Esophagus squamous epithelium (tissue), 5 donors: ENCODE measurements around the gene SCYGR7. TPM values are rescaled to one million over a fixed set of nuclear protein-coding genes. Genes with fewer than 3 reads are reported as not detected.

ENCODE experiments used
- DNase-seq: peaks from one replicate; lab custom pipeline; 2025; lab: John Stamatoyannopoulos, UW
- H3K27ac ChIP-seq, 4 donors: fragments of 200-600 bp; sonication (generic); one replicate each; pipeline ENCODE4 v1.5.1; 2016 to 2019; ENCODE audit warnings: mild to moderate bottlenecking in 1 of 4
- H3K27me3 ChIP-seq, 4 donors: fragments of 200-600 bp; sonication (generic); 1 replicate in 3 of 4; 2 replicates in 1 of 4; pipeline versions ENCODE4 v1.5.1 to v1.6.0; 2017 to 2021; ENCODE audit warnings: antibody characterized with exemption in 1 of 4
- H3K36me3 ChIP-seq, 3 donors: fragments of 200-600 bp; sonication (generic); one replicate each; pipeline ENCODE4 v1.5.1; 2016 to 2019
- H3K4me1 ChIP-seq, 3 donors: fragments of 200-600 bp; sonication (generic); one replicate each; pipeline ENCODE4 v1.5.1; 2017 to 2019
- H3K4me3 ChIP-seq, 4 donors: fragments of 200-600 bp; sonication (generic); 1 replicate in 3 of 4; 2 replicates in 1 of 4; pipeline ENCODE4 v1.5.1; 2016 to 2019; ENCODE audit warnings: mild to moderate bottlenecking in 2 of 4, moderate library complexity in 1 of 4
- H3K9me3 ChIP-seq, 3 donors: fragments of 200-600 bp; sonication (generic); one replicate each; pipeline ENCODE4 v1.5.1; 2016 to 2019
- POLR2A ChIP-seq, 4 donors: fragments of 450-650 bp; IDR thresholded peaks; one replicate each; pipeline ENCODE4 v1.6.1; 2017; ENCODE audit warnings: antibody characterized with exemption in 4 of 4, mild to moderate bottlenecking in 4 of 4, moderate library complexity in 3 of 4
- WGBS, 2 donors: methylation state at CpG; one replicate each; pipeline ENCODE4 v1.1.5; 2018; 5-methylcytosine and 5-hydroxymethylcytosine counted together
- intact Hi-C: fragments of 100-400 bp; cut with DNase I; formaldehyde crosslinking; loops from one replicate; pipeline ENCODE4 v1.15.0; 2022
- total RNA-seq, 4 donors: library from RNA; depleted of rRNA; stranded (reverse); fragments of >200 nt; gene quantifications; one replicate each; pipeline ENCODE4 v1.1.0, GENCODE V29; 2016
- TF ChIP-seq, protein P1 (sequence below), 6 experiments: fragments of 450-650 bp in 4 of 6; fragments of 200-600 bp in 2 of 6; sonication (generic) in 2 of 6; IDR thresholded peaks; one replicate each; pipeline ENCODE4 v1.5.1; 2016 to 2019; ENCODE audit warnings: antibody characterized with exemption in 6 of 6, mild to moderate bottlenecking in 4 of 6, moderate library complexity in 4 of 6
- donor health status: DM: yes; HTN: yes; CAD: no.

Gene SCYGR7
- total RNA-seq, 4 donors from 2014 or later = not detected

DNA sequence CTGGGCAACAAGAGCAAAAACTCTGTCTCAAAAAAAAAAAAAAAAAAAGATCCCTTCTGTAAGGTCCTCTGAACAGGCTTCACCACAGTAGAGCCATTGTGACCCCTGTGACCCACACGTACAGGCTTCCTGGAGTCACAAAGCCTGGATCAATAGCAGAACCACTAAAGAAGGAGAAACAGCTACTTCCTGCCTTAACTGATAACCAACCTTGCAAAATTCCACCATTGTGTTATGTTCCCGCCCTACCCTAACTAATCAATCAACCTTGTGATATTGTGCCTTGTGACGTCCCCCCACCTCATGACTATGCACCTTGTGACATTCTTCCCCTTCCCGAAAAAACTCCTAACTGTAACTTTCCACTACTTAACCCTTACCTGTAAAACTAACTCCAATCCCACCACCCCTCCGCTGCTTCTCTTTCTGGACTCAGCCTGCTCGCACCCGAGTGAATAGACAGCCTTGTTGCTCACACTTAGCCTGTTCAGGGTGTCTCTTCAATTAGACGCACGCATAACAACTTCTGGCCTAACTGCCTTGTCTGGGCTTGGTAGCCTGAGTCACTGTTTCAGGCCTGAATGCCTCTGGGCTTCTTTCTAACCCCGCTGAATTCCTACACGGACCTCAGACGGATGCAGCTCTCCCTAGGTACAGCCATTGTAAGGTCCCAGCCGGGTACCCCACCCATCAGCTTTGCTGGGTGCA lies 31.4 kb downstream of the SCYGR7 start:
- H3K27ac ChIP-seq = peak overlapping the region in 2 of 4 donors; percentile 55 to 71
- intact Hi-C loops = loop anchor here (10.0 kb wide), 2 partner anchors 105 to 355 kb away; no protein-coding TSS in a partner anchor
- 44 to 50% methylated on average over 13 of the region's 13 CpGs for WGBS, 2 donors
- H3K4me1 ChIP-seq = peaks cover 0 to 14% (median 0%) of the 10 kb centered on the region in 3 donors
- H3K36me3 ChIP-seq = no peaks in the 10 kb centered on the region
- TF ChIP-seq, protein P1, sequence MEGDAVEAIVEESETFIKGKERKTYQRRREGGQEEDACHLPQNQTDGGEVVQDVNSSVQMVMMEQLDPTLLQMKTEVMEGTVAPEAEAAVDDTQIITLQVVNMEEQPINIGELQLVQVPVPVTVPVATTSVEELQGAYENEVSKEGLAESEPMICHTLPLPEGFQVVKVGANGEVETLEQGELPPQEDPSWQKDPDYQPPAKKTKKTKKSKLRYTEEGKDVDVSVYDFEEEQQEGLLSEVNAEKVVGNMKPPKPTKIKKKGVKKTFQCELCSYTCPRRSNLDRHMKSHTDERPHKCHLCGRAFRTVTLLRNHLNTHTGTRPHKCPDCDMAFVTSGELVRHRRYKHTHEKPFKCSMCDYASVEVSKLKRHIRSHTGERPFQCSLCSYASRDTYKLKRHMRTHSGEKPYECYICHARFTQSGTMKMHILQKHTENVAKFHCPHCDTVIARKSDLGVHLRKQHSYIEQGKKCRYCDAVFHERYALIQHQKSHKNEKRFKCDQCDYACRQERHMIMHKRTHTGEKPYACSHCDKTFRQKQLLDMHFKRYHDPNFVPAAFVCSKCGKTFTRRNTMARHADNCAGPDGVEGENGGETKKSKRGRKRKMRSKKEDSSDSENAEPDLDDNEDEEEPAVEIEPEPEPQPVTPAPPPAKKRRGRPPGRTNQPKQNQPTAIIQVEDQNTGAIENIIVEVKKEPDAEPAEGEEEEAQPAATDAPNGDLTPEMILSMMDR (IDR thresholded peaks at IDR 0.05) = no peak
- no peak for TF ChIP-seq POLR2A (IDR thresholded peaks at IDR 0.05)
- H3K9me3 ChIP-seq = no peaks in the 10 kb centered on the region
- H3K4me3 ChIP-seq = no peak overlapping the region
- no peaks in the 10 kb centered on the region for H3K27me3 ChIP-seq
- DNase-seq = no peak

DNA sequence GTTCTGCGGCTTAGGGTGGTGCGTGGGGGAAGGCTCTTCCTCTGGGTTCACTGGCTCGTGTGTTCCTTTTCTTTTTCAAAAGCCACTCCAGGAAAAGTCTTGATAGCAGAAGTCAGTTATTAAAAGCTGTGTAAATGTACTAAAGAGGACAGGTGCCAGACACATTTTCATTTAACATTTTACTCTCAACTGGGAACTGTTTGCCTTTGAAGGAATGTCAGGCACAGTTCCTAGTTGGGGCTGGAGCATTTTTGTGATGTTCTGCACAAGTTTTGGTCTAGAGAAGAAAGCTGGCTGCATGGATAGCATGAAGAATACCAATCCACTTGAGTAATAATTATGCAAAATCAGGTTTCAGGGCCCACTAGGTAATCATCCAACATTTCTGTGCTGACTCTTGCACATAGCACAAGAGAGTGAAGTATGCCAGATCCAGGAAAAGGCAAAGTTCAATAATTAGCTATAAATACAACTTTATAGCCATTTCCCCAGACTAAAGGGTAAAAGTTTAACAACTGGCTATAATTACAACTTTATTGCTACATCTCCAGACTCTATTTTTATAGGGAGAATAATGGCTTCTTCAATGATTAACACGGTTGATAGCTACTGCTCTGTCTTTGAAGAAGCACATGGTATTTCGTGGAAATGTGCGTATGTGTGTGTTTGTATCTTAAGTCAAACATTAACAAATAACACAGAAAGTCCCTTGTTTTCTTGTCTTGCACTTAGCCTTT lies 33.8 kb downstream of the SCYGR7 start:
- TF ChIP-seq POLR2A (IDR thresholded peaks at IDR 0.05) = no peak
- TF ChIP-seq, protein P1 (IDR thresholded peaks at IDR 0.05) = no peak
- WGBS, 2 donors = 76 to 87% methylated on average over 6 of the region's 6 CpGs
- intact Hi-C loops = loop anchor here (10.0 kb wide), 2 partner anchors 103 to 357 kb away; no protein-coding TSS in a partner anchor
- Histone ChIP-seq H3K9me3 (no peaks in the 10 kb centered on the region), H3K36me3 (no peaks in the 10 kb centered on the region), H3K27me3 (no peaks in the 10 kb centered on the region), H3K4me3 (no peak overlapping the region), H3K4me1 (peaks cover 0 to 23% (median 4%) of the 10 kb centered on the region in 3 donors), H3K27ac (no peak overlapping the region)
- no peak for DNase-seq

DNA sequence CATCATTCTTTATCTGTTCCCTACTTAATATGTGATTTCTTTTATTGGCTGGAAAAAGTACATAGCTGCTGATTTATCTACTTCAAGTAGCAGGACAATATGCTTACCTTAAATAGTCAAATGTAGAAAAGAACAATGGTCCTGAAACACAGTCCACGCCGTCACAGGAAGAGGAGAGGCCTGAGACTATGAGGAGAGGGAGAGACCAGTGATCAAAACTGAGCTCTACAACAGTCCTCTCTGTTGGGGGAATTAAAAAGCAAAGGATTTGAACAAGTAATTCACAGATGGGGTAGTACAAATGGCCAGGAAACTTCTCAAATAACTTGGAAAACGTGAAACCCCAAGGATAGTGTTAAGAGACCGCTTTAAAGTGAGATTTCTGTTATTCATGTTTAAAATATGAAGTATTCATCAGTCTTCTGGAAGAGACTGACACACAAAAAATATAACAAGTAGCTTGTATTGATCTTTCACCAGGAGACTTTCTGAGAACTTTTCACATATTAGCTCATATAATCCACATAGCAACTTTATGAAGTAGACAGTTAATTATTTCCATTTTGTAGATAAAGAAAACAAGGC lies 37.7 kb downstream of the SCYGR7 start:
- Histone ChIP-seq H3K36me3 (no peaks in the 10 kb centered on the region), H3K4me1 (peaks cover 0 to 9% (median 4%) of the 10 kb centered on the region in 3 donors), H3K4me3 (no peak overlapping the region), H3K9me3 (no peaks in the 10 kb centered on the region), H3K27ac (no peak overlapping the region), H3K27me3 (no peaks in the 10 kb centered on the region)
- DNase-seq = no peak
- intact Hi-C loops = loop anchor here (5.0 to 10.0 kb wide), 3 partner anchors 99 to 361 kb away; no protein-coding TSS in a partner anchor
- 66 to 67% methylated on average over 4 of the region's 4 CpGs for WGBS, 2 donors
- no peak for TF ChIP-seq POLR2A (IDR thresholded peaks at IDR 0.05)
- TF ChIP-seq, protein P1 (IDR thresholded peaks at IDR 0.05) = no peak

DNA sequence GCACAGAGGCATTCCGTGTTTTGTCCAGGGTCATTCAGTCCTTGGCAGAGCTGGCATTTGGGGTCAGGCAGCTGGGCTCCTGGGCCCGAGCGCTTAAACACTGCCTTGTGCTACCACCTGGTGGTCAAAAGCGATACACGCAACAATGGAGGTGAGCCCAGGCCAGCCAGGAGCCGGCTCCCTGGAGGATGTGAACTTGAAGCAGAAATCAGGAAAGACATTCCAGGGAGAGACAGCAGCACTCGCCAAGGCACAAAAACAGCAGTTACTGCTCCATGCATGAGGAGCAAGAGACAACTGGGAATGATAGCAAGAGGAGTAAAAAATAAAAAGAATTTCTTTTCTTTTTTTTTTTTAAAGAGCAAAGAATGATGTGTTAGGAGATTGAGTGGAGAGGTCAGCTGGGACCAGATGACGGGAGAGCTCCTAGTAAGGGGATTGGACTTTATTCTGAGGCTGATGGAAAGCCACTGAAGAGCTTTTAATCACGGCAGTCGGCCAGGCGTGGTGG lies 38.3 kb downstream of the SCYGR7 start:
- Histone ChIP-seq H3K36me3 (no peaks in the 10 kb centered on the region), H3K27me3 (no peaks in the 10 kb centered on the region), H3K27ac (no peak overlapping the region), H3K9me3 (no peaks in the 10 kb centered on the region), H3K4me3 (no peak overlapping the region), H3K4me1 (peaks cover 0 to 9% (median 4%) of the 10 kb centered on the region in 3 donors)
- TF ChIP-seq, protein P1 (IDR thresholded peaks at IDR 0.05) = peak; percentile 73 to 91 (median 84)
- no peak for TF ChIP-seq POLR2A (IDR thresholded peaks at IDR 0.05)
- intact Hi-C loops = loop anchor here (5.0 to 10.0 kb wide), 3 partner anchors 98 to 362 kb away; no protein-coding TSS in a partner anchor
- 28 to 29% methylated on average over 11 of the region's 11 CpGs for WGBS, 2 donors
- DNase-seq = no peak
